A673 (cell line): ENCODE data around the gene UBE2E3. TPM values are rescaled to one million over a fixed set of nuclear protein-coding genes. Genes with fewer than 3 reads are reported as not detected.

Experiments
- BruUV-seq: library from RNA; stranded (reverse); fragments of 400-500 nt; replicated peaks from 2 replicates; lab custom pipeline; 2021; lab: Mats Ljungman, UMichigan
- CTCF ChIA-PET: fragments of 300-600 bp; sonication (Branson Sonifier 250); formaldehyde crosslinking; loops from one replicate; lab custom pipeline; 2022; ENCODE audit warnings: antibody characterized with exemption; lab: Charles Lee
- POLR2A ChIA-PET: fragments of 300-600 bp; sonication (Branson Sonifier 250); formaldehyde crosslinking; loops from one replicate; lab custom pipeline; 2022; ENCODE audit warnings: antibody characterized with exemption; ENCODE audit not compliant: low non-redundant PET; lab: Charles Lee
- DNase-seq: peaks from one replicate; pipeline ENCODE4 v3.0.0-alpha.2; 2015; ENCODE audit warnings: low spot score
- H3K27ac ChIP-seq: fragments of 200-600 bp; sonication (generic); 2 replicates; pipeline ENCODE4 v1.5.1; 2016; ENCODE audit warnings: mixed run types, low read depth, mild to moderate bottlenecking, mixed read lengths, antibody characterized with exemption, low read length; ENCODE audit not compliant: poor library complexity, severe bottlenecking
- H3K27me3 ChIP-seq: fragments of 200-600 bp; sonication (generic); replicated peaks from 2 replicates; pipeline ENCODE4 v1.6.1; 2017; ENCODE audit warnings: mixed run types, low read depth, mild to moderate bottlenecking, mixed read lengths, antibody characterized with exemption, low read length; ENCODE audit not compliant: insufficient read depth, poor library complexity
- H3K36me3 ChIP-seq: fragments of 200-600 bp; sonication (generic); 2 replicates; pipeline ENCODE4 v1.6.1; 2016; ENCODE audit warnings: mixed run types, mild to moderate bottlenecking, mixed read lengths, antibody characterized with exemption, low read length; ENCODE audit not compliant: insufficient read depth, poor library complexity, severe bottlenecking
- H3K4me1 ChIP-seq: fragments of 200-600 bp; sonication (generic); 2 replicates; pipeline ENCODE4 v1.6.1; 2017; ENCODE audit warnings: mixed run types, mild to moderate bottlenecking, mixed read lengths, antibody characterized with exemption, low read length; ENCODE audit not compliant: insufficient read depth, poor library complexity, severe bottlenecking
- H3K4me3 ChIP-seq: fragments of 200-600 bp; sonication (generic); 2 replicates; pipeline ENCODE4 v1.5.1; 2016; ENCODE audit warnings: low read depth, mixed run types, mild to moderate bottlenecking, mixed read lengths, low read length; ENCODE audit not compliant: poor library complexity, severe bottlenecking
- H3K9me3 ChIP-seq: fragments of 200-600 bp; sonication (generic); 2 replicates; pipeline ENCODE4 v1.6.1; 2016; ENCODE audit warnings: mixed run types, low read depth, mild to moderate bottlenecking, mixed read lengths, antibody characterized with exemption, low read length; ENCODE audit not compliant: poor library complexity, severe bottlenecking
- CTCF ChIP-seq: fragments of 300-800, 200-600 bp; sonication (generic); conservative IDR thresholded peaks from 2 replicates; pipeline ENCODE4 v1.5.1; 2017; ENCODE audit warnings: low read depth, mild to moderate bottlenecking, antibody characterized with exemption, low read length, moderate library complexity, mixed read lengths
- EZH2 ChIP-seq: fragments of 200-600 bp; sonication (generic); IDR thresholded peaks from 2 replicates; pipeline ENCODE4 v1.6.1; 2017; ENCODE audit warnings: borderline replicate concordance, low read depth, mild to moderate bottlenecking, mixed read lengths, antibody characterized with exemption, low read length; ENCODE audit not compliant: poor library complexity, severe bottlenecking
- intact Hi-C: fragments of 100-400 bp; cut with micrococcal nuclease; formaldehyde crosslinking; loops from one replicate; pipeline ENCODE4 v1.10.0; 2022; ENCODE audit not compliant: unreplicated experiment
- total RNA-seq: library from RNA; stranded (reverse); gene quantifications from 2 replicates; pipeline ENCODE4 v1.2.3, GENCODE V29; 2021

The UBE2E3 gene
- total RNA-seq, 1 experiment from 2014 or later = 103 TPM

GRCh38 chr2:181074457-181074856 is 94.1 kb downstream of the UBE2E3 start:
- Histone ChIP-seq H3K4me1 (peaks cover 9% of the 10 kb centered on the region), H3K4me3 (no peak overlapping the region), H3K27me3 (no peaks in the 10 kb centered on the region), H3K27ac (no peak overlapping the region), H3K36me3 (no peaks in the 10 kb centered on the region), H3K9me3 (no peaks in the 10 kb centered on the region)
- intact Hi-C loops = no loop called here
- no peak for DNase-seq
- no TSS peak for BruUV-seq
- TF ChIP-seq CTCF = no peak
- no peak for TF ChIP-seq EZH2
- ChIA-PET POLR2A (no interaction called here), CTCF (no interaction called here)

GRCh38 chr2:181076658-181077057 is 96.3 kb downstream of the UBE2E3 start:
- ChIA-PET POLR2A (no interaction called here), CTCF (no interaction called here)
- intact Hi-C loops = loop anchor here (2.0 to 5.0 kb wide), 3 partner anchors 638 to 1056 kb away; no protein-coding TSS in a partner anchor
- BruUV-seq = no TSS peak
- Histone ChIP-seq H3K4me1 (no peaks in the 10 kb centered on the region), H3K27me3 (no peaks in the 10 kb centered on the region), H3K9me3 (no peaks in the 10 kb centered on the region), H3K36me3 (no peaks in the 10 kb centered on the region), H3K27ac (no peak overlapping the region), H3K4me3 (no peak overlapping the region)
- no peak for TF ChIP-seq CTCF
- no peak for TF ChIP-seq EZH2
- DNase-seq = no peak

GRCh38 chr2:181077128-181077709 is 96.8 kb downstream of the UBE2E3 start:
- Histone ChIP-seq H3K27me3 (no peaks in the 10 kb centered on the region), H3K4me3 (no peak overlapping the region), H3K4me1 (no peaks in the 10 kb centered on the region), H3K27ac (no peak overlapping the region), H3K36me3 (no peaks in the 10 kb centered on the region), H3K9me3 (no peaks in the 10 kb centered on the region)
- CTCF ChIA-PET = no interaction called here
- POLR2A ChIA-PET = no interaction called here
- no TSS peak for BruUV-seq
- peak; percentile 72 for DNase-seq
- TF ChIP-seq EZH2 = no peak
- TF ChIP-seq CTCF = peak; percentile 82
- intact Hi-C loops = loop anchor here (2.0 to 5.0 kb wide), 3 partner anchors 638 to 1055 kb away; no protein-coding TSS in a partner anchor
